Progenitor cell of endocrine pancreas (in vitro differentiated cells): Measurements from ENCODE around the gene NPC1L1. TPM values are rescaled to one million over a fixed set of nuclear protein-coding genes. Genes with fewer than 3 reads are reported as not detected.

ENCODE experiments used
- DNase-seq: peaks from one replicate; pipeline ENCODE4 v3.0.0; 2021; ENCODE audit warnings: low spot score; ENCODE audit not compliant: unreplicated experiment
- H3K27ac Mint-ChIP-seq: 2 replicates; pipeline ENCODE4 v1.8.0; 2021; ENCODE audit warnings: mild to moderate bottlenecking, moderate library complexity, mixed read lengths
- H3K27me3 Mint-ChIP-seq: 2 replicates; pipeline ENCODE4 v1.8.0; 2021; ENCODE audit warnings: mixed read lengths
- H3K36me3 Mint-ChIP-seq: 2 replicates; pipeline ENCODE4 v1.8.0; 2022; ENCODE audit warnings: mixed read lengths; ENCODE audit not compliant: insufficient read depth
- H3K4me1 Mint-ChIP-seq: 2 replicates; pipeline ENCODE4 v1.8.0; 2021; ENCODE audit warnings: low read depth, mixed read lengths
- H3K4me3 Mint-ChIP-seq: 2 replicates; pipeline ENCODE4 v1.8.0; 2021; ENCODE audit warnings: low read depth, mild to moderate bottlenecking, moderate library complexity, mixed read lengths
- H3K9me3 Mint-ChIP-seq: 2 replicates; pipeline ENCODE4 v1.8.0; 2021; ENCODE audit warnings: low read depth, mixed read lengths
- CTCF ChIP-seq: fragments of 200-600 bp; sonication (generic); IDR thresholded peaks from one replicate; pipeline ENCODE4 v1.5.0; 2021; ENCODE audit warnings: antibody characterized with exemption, mild to moderate bottlenecking; ENCODE audit not compliant: unreplicated experiment
- total RNA-seq: library from RNA; stranded (reverse); gene quantifications from 2 replicates; pipeline ENCODE4 v1.2.1, GENCODE V29; 2021

NPC1L1 gene
- total RNA-seq, 1 donor from 2014 or later = 21.0 TPM

GRCh38 chr7:44535348-44536064 lies 5.6 kb downstream of the NPC1L1 start:
- Mint-ChIP-seq H3K4me1 (peaks cover 24% of the 10 kb centered on the region), H3K9me3 (no peaks in the 10 kb centered on the region), H3K4me3 (no peak overlapping the region), H3K27me3 (no peaks in the 10 kb centered on the region), H3K27ac (no peak overlapping the region), H3K36me3 (peaks cover 23% of the 10 kb centered on the region)
- DNase-seq = no peak
- no peak for TF ChIP-seq CTCF

- Mint-ChIP-seq H3K9me3 (no peaks in the 10 kb centered on the region), H3K4me3 (no peak overlapping the region), H3K36me3 (peaks cover 27% of the 10 kb centered on the region), H3K27me3 (no peaks in the 10 kb centered on the region), H3K4me1 (peaks cover 15% of the 10 kb centered on the region), H3K27ac (peak overlapping the region; percentile 93)
- peak; percentile 23 for DNase-seq
- TF ChIP-seq CTCF = peak; percentile 66
These were observed 6.6 kb downstream of the NPC1L1 start for GRCh38 chr7:44534501-44534900.

GRCh38 chr7:44534087-44534486 lies 7.0 kb downstream of the NPC1L1 start:
- peak overlapping the region; percentile 93 for H3K27ac Mint-ChIP-seq
- H3K36me3 Mint-ChIP-seq = peaks cover 26% of the 10 kb centered on the region
- no peaks in the 10 kb centered on the region for H3K27me3 Mint-ChIP-seq
- H3K4me3 Mint-ChIP-seq = no peak overlapping the region
- no peaks in the 10 kb centered on the region for H3K9me3 Mint-ChIP-seq
- DNase-seq = no peak
- TF ChIP-seq CTCF = no peak
- H3K4me1 Mint-ChIP-seq = peaks cover 12% of the 10 kb centered on the region

GRCh38 chr7:44533301-44534055 lies 7.7 kb downstream of the NPC1L1 start:
- no peak for TF ChIP-seq CTCF
- DNase-seq = no peak
- Mint-ChIP-seq H3K27ac (no peak overlapping the region), H3K9me3 (peaks cover under 1% of the 10 kb centered on the region), H3K27me3 (no peaks in the 10 kb centered on the region), H3K4me1 (peaks cover 12% of the 10 kb centered on the region), H3K36me3 (peaks cover 25% of the 10 kb centered on the region), H3K4me3 (no peak overlapping the region)

GRCh38 chr7:44531421-44532380 lies 9.4 kb downstream of the NPC1L1 start:
- TF ChIP-seq CTCF = no peak
- Mint-ChIP-seq H3K4me1 (no peaks in the 10 kb centered on the region), H3K9me3 (peaks cover 2% of the 10 kb centered on the region), H3K4me3 (no peak overlapping the region), H3K27ac (no peak overlapping the region), H3K36me3 (peaks cover 29% of the 10 kb centered on the region), H3K27me3 (no peaks in the 10 kb centered on the region)
- DNase-seq = no peak
